ENCODE results near the gene TMEM163.

DNA sequence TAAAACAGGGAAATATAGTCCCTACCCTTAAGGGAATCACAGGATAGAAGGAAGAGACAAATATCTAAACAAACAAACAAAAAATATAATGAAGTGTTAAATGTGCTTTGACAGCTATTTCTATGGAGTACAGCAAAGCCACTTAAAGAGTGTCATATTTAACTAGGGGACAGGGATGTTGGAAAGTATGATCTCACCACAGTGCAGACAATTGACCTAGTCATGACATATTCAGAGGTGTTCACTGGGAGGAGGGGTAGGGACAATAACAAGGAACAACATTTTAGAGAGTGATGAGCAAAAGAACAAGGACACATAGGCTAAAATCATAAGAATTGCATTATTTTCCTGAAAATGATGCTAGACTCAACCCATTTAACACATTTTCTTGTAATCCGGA lies 107.5 kb downstream of the TMEM163 start:
- TF ChIP-seq, protein P1, sequence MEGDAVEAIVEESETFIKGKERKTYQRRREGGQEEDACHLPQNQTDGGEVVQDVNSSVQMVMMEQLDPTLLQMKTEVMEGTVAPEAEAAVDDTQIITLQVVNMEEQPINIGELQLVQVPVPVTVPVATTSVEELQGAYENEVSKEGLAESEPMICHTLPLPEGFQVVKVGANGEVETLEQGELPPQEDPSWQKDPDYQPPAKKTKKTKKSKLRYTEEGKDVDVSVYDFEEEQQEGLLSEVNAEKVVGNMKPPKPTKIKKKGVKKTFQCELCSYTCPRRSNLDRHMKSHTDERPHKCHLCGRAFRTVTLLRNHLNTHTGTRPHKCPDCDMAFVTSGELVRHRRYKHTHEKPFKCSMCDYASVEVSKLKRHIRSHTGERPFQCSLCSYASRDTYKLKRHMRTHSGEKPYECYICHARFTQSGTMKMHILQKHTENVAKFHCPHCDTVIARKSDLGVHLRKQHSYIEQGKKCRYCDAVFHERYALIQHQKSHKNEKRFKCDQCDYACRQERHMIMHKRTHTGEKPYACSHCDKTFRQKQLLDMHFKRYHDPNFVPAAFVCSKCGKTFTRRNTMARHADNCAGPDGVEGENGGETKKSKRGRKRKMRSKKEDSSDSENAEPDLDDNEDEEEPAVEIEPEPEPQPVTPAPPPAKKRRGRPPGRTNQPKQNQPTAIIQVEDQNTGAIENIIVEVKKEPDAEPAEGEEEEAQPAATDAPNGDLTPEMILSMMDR (IDR thresholded peaks at IDR 0.05): no peak
- no peak for TF ChIP-seq POLR2A (IDR thresholded peaks at IDR 0.05)
